Neural progenitor cell (in vitro differentiated cells): ENCODE results near the gene CTNNBL1.

Experiments used
- CTCF ChIP-seq: fragments of 200-600 bp; sonication (generic); IDR thresholded peaks from 2 replicates; pipeline ENCODE4 v1.5.1; 2017; ENCODE audit warnings: antibody characterized with exemption, mild to moderate bottlenecking
- EZH2 ChIP-seq: fragments of 200-600 bp; sonication (generic); IDR thresholded peaks from 2 replicates; pipeline ENCODE4 v1.6.1; 2017; ENCODE audit warnings: antibody characterized with exemption, mild to moderate bottlenecking, moderate library complexity
- EZH2phosphoT487 ChIP-seq: fragments of 200-600 bp; sonication (generic); IDR thresholded peaks from 2 replicates; pipeline ENCODE4 v1.6.1; 2017; ENCODE audit warnings: antibody characterized with exemption

DNA sequence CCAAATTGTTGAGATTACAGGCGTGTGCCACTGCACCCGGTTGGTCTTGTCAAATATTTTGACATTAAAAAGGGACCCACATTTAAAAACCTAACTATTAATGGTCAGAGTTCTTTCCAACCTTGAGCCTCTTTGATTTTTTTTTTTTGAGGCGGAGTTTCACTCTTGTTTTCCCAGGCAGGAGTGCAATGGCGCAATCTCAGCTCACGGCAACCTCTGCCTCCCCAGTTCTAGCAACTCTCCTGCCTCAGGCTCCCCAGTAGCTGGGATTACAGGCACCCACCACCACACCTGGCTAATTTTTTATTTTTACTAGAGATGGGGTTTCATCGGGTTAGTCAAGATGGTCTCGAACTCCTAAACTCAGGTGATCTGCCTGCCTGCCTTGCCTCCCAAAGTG is 31.3 kb downstream of the CTNNBL1 start:
- no peak for TF ChIP-seq CTCF
- no peak for TF ChIP-seq EZH2
- no peak for TF ChIP-seq EZH2phosphoT487
